ENCODE results near the gene NUP133.

- TF ChIP-seq, protein P1, sequence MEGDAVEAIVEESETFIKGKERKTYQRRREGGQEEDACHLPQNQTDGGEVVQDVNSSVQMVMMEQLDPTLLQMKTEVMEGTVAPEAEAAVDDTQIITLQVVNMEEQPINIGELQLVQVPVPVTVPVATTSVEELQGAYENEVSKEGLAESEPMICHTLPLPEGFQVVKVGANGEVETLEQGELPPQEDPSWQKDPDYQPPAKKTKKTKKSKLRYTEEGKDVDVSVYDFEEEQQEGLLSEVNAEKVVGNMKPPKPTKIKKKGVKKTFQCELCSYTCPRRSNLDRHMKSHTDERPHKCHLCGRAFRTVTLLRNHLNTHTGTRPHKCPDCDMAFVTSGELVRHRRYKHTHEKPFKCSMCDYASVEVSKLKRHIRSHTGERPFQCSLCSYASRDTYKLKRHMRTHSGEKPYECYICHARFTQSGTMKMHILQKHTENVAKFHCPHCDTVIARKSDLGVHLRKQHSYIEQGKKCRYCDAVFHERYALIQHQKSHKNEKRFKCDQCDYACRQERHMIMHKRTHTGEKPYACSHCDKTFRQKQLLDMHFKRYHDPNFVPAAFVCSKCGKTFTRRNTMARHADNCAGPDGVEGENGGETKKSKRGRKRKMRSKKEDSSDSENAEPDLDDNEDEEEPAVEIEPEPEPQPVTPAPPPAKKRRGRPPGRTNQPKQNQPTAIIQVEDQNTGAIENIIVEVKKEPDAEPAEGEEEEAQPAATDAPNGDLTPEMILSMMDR (IDR thresholded peaks at IDR 0.05 in 4 of 5, conservative IDR thresholded peaks at IDR 0.05 in 1 of 5), result no peak
- TF ChIP-seq POLR2A (IDR thresholded peaks at IDR 0.05), result no peak
Observed at GRCh38 chr1:229487181-229487580, 21.0 kb downstream of the NUP133 start.

Data from gastrocnemius medialis (tissue), 4 donors.